ENCODE data around the gene TOMM5. TPM values are rescaled to one million over a fixed set of nuclear protein-coding genes. Genes with fewer than 3 reads are reported as not detected.

Gene TOMM5
- total RNA-seq, 3 donors from 2014 or later, result 71.9 to 105 (median 72.0) TPM

DNA sequence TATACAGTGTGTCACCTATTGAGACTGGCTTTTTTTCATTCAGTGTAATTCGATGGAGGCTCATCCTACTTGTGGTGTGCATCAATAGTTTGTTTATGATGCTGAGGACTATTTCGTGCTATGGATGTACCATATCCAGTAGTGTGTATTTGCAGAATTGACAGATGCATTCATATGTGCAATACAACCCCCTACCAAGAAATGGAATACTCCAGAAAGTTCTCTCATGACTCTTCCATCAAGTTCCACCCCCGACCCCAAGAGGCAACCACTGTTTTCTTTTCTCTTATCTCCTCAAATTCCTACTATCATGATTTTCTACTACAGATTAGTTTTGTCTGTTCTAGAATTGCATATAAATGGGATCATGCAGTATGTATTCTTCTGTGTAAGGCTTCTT is 38.1 kb downstream of the TOMM5 start:
- no peak overlapping the region for H3K4me3 ChIP-seq
- DNase-seq (ENCODE audit: low spot score in 2 of 2), result no peak
- H3K27me3 ChIP-seq, result no peaks in the 10 kb centered on the region
- intact Hi-C loops (cut with DNase I; ENCODE audit: low total_unique reads), result no loop called here
- H3K36me3 ChIP-seq, result no peaks in the 10 kb centered on the region
- no peaks in the 10 kb centered on the region for H3K9me3 ChIP-seq
- H3K4me1 ChIP-seq, result no peaks in the 10 kb centered on the region
- TF ChIP-seq POLR2AphosphoS5 (IDR thresholded peaks at IDR 0.05) (no peak), POLR2A (IDR thresholded peaks at IDR 0.05) (no peak)
- TF ChIP-seq, protein P1, sequence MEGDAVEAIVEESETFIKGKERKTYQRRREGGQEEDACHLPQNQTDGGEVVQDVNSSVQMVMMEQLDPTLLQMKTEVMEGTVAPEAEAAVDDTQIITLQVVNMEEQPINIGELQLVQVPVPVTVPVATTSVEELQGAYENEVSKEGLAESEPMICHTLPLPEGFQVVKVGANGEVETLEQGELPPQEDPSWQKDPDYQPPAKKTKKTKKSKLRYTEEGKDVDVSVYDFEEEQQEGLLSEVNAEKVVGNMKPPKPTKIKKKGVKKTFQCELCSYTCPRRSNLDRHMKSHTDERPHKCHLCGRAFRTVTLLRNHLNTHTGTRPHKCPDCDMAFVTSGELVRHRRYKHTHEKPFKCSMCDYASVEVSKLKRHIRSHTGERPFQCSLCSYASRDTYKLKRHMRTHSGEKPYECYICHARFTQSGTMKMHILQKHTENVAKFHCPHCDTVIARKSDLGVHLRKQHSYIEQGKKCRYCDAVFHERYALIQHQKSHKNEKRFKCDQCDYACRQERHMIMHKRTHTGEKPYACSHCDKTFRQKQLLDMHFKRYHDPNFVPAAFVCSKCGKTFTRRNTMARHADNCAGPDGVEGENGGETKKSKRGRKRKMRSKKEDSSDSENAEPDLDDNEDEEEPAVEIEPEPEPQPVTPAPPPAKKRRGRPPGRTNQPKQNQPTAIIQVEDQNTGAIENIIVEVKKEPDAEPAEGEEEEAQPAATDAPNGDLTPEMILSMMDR (IDR thresholded peaks at IDR 0.05), result no peak
- no peak overlapping the region for H3K27ac ChIP-seq

DNA sequence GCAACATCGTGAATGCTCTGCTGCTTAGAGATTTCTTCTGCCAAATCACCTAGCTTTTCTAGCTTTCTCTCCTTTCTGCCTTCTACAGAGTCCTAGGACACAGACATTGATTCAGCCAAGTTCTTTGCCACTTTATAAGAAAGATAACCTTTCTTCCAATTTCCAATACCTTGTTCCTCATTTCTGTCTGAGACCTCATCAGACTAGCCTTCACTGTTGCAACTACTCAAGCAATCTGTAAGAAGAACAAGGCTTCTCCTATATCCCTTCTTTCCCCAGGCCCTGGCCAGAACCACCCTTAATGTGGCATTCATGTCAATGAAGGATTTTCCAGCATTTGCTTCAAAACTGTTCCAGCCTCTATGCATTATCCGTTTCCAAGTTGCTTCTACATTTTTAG is 40.5 kb downstream of the TOMM5 start:
- intact Hi-C loops (cut with DNase I; ENCODE audit: low total_unique reads), result no loop called here
- no peaks in the 10 kb centered on the region for H3K9me3 ChIP-seq

DNA sequence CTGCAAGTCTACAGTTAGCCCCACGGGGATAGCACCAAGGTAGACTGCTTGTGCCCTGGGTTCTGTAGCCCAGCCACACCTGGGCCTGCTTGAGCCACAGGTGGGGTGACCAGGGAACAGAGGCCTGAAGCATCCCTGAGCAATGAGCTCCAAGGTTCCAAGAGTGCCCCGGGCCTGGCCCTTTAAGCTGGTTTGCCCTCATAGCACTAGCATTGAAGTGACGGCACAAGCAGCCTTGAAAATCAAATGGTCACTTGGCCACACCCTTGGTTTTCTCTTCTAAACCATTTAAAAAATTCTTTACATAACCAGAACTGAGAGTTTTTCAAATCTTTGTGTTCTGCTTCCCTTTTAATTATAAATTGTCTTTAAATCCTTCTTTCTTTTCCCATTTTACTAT is 40.9 kb downstream of the TOMM5 start:
- intact Hi-C loops (cut with DNase I; ENCODE audit: low total_unique reads), result no loop called here
- no peak for DNase-seq (ENCODE audit: low spot score in 2 of 2)
- TF ChIP-seq, protein P1 (IDR thresholded peaks at IDR 0.05), result no peak
- no peak for TF ChIP-seq POLR2A (IDR thresholded peaks at IDR 0.05)
- no peak for TF ChIP-seq POLR2AphosphoS5 (IDR thresholded peaks at IDR 0.05)
- H3K27ac ChIP-seq, result no peak overlapping the region
- H3K27me3 ChIP-seq, result no peaks in the 10 kb centered on the region
- no peaks in the 10 kb centered on the region for H3K9me3 ChIP-seq
- H3K36me3 ChIP-seq, result no peaks in the 10 kb centered on the region
- no peaks in the 10 kb centered on the region for H3K4me1 ChIP-seq
- no peak overlapping the region for H3K4me3 ChIP-seq

More for the DNA sequence above, 40.5 kb downstream of the TOMM5 start:
- TF ChIP-seq POLR2A (IDR thresholded peaks at IDR 0.05) (no peak), POLR2AphosphoS5 (IDR thresholded peaks at IDR 0.05) (no peak)
- TF ChIP-seq, protein P1 (IDR thresholded peaks at IDR 0.05), result no peak
- no peaks in the 10 kb centered on the region for H3K36me3 ChIP-seq
- no peak overlapping the region for H3K4me3 ChIP-seq
- H3K4me1 ChIP-seq, result no peaks in the 10 kb centered on the region
- DNase-seq (ENCODE audit: low spot score in 2 of 2), result no peak
- H3K27me3 ChIP-seq, result no peaks in the 10 kb centered on the region
- H3K27ac ChIP-seq, result no peak overlapping the region

DNA sequence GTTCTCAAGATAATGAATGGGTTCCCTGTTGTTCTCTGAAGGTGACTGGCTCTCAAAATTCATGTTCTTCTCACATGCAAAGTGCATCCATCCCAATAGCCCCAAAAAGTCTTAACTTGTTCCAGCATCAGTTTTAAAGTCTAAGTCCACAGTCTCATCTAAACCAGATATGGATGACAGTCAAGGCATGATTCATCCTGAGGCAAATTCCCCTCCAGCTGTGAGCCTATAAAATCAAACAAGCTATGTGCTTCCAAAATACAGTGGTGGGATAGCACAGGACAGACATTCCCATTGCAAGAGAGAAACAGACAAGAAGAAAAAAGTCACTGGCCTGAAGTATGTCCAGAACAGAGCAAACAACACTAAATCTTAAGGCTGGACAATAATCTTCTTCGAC is 41.6 kb downstream of the TOMM5 start:
- no peak overlapping the region for H3K4me3 ChIP-seq
- intact Hi-C loops (cut with DNase I; ENCODE audit: low total_unique reads), result no loop called here
- no peaks in the 10 kb centered on the region for H3K4me1 ChIP-seq
- H3K9me3 ChIP-seq, result no peaks in the 10 kb centered on the region
- H3K27me3 ChIP-seq, result no peaks in the 10 kb centered on the region
- TF ChIP-seq, protein P1 (IDR thresholded peaks at IDR 0.05), result no peak
- no peak for TF ChIP-seq POLR2AphosphoS5 (IDR thresholded peaks at IDR 0.05)
- TF ChIP-seq POLR2A (IDR thresholded peaks at IDR 0.05), result no peak
- no peak overlapping the region for H3K27ac ChIP-seq
- no peaks in the 10 kb centered on the region for H3K36me3 ChIP-seq
- no peak for DNase-seq (ENCODE audit: low spot score in 2 of 2)

DNA sequence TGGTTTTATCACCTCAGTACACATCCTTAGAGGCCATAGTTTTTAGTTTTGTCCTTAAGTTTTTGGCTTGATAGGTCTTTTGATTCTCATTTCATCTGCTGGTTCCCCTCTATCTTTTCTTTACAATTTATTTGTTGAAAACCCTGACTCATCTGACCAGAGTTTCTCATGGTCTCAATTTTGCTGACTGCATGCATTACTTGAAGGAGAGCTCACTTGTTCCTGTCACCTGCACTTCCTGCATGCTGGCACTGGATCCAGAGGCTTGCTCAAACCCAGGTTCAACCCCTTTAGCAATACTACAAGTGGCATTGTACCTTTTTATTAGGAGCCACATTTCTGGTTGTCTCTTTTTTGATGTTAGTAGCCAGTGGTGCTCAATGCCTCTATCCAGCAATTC is 42.9 kb downstream of the TOMM5 start:
- intact Hi-C loops (cut with DNase I; ENCODE audit: low total_unique reads), result no loop called here
- TF ChIP-seq POLR2A (IDR thresholded peaks at IDR 0.05) (no peak), POLR2AphosphoS5 (IDR thresholded peaks at IDR 0.05) (no peak)
- TF ChIP-seq, protein P1 (IDR thresholded peaks at IDR 0.05), result no peak
- Histone ChIP-seq H3K4me3 (no peak overlapping the region), H3K27me3 (no peaks in the 10 kb centered on the region), H3K4me1 (no peaks in the 10 kb centered on the region), H3K27ac (no peak overlapping the region), H3K36me3 (no peaks in the 10 kb centered on the region), H3K9me3 (no peaks in the 10 kb centered on the region)
- DNase-seq (ENCODE audit: low spot score in 2 of 2), result no peak
